IPS DF 4.7 (cell line): ENCODE measurements around the gene OAS1.

ENCODE experiments used
- DNase-seq: peaks from one replicate; pipeline ENCODE4 v3.0.0-alpha.2; 2013; ENCODE audit warnings: low spot score; ENCODE audit errors: extremely low read depth

OAS1 gene

DNA sequence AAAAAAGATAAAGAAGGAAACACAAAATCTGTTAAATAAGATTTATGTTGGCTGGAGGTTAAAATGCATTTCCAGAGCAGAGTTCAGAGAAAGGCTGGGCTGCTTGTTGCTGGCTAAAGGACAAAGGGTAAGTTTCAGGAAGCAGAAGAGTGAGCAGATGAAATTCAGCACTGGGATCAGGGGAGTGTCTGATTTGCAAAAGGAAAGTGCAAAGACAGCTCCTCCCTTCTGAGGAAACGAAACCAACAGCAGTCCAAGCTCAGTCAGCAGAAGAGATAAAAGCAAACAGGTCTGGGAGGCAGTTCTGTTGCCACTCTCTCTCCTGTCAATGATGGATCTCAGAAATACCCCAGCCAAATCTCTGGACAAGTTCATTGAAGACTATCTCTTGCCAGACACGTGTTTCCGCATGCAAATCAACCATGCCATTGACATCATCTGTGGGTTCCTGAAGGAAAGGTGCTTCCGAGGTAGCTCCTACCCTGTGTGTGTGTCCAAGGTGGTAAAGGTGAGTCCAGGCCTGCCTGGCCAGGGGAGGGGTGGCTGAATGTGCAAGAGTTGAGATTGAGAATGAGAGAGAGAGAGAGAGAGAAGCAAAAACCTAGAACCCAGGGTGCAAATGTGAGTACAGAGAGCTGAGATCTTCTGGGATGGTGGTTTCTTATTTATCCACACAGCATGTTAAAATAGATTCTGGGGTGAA lies at the start of gene OAS1:
Gene OAS1 (plus strand): TSS at position 251 of the 703 bp plus-strand sequence. CDS start 78 bp downstream, at position 329.
- DNase-seq = no peak

- no peak for DNase-seq
These were observed 47.5 kb upstream of the OAS1 start for GRCh38 chr12:112859291-112859690.

- DNase-seq = no peak
These were observed 46.6 kb upstream of the OAS1 start for GRCh38 chr12:112860181-112860580.

DNA sequence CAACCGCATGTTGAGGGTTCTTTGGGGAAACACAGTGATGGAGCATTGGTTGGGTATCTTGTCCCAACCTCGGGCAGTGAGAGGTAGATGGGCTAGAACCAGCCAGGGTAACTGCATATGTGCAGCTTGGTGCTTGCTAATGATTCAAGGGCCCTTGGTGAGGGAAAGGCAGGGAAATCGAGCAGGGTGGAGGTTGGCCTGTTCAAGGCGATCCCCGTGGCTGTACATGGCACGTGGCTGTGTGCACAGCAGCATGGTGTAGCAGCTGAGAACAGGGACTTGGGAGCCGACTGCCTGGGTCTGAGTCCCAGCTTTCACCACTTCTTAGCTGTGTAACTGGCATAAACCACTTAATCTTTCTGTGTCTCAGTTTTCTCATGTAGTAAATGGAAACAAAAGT lies 45.5 kb upstream of the OAS1 start:
- DNase-seq = no peak

DNA sequence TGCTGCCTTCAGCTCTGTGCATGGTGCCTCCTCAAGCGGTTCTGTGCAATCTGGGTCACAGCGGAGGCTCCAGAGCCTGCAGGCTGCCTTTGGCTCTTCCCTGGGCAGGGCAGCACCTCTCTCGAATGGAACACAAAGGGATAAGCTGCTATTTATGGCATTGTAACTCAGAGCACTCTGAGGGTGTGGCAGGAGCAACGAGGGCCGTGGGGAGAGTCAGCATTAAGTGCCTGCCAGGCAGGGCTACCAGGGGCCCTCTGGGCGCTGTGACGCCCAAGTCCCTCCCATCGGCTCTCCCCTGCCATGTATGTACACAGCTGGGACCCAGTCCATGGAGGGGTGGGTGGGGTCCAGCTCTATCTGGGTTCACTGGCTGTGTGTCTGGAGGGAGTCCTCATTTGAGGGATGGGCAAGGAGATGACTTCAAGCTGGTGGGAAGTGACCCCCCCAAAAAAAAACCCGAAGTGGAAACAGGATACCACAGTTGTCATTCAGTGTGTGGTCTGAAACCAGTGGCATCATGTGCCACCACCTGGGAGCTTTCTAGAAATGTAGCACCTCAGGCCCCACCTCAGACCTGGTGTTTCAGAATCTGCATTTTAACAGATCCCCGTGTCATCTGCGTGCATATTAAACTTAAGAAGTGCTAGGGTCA lies 44.0 kb upstream of the OAS1 start:
- DNase-seq = no peak

GRCh38 chr12:112868459-112869041 lies 38.2 kb upstream of the OAS1 start:
- peak; percentile 49 for DNase-seq

GRCh38 chr12:112869091-112869490 lies 37.7 kb upstream of the OAS1 start:
- no peak for DNase-seq

DNA sequence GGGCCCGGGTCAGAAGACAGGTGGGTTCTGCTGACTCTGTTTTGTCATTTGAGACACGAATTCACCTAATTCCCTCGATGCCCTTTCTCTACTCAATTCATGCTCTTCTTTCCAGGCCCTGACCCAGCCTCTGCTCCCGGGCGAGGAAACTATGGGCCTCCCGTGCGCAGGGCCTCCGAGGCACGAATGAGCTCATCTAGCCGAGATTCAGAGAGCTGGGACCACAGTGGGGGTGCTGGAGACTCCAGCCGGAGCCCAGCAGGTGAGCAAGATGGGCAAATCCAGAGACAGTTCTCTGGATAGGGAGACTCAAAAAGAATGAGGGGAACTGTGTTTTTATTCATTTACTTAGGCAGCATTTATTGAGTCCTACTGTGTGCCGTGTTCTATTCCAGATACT lies 37.0 kb upstream of the OAS1 start:
- DNase-seq = no peak

DNA sequence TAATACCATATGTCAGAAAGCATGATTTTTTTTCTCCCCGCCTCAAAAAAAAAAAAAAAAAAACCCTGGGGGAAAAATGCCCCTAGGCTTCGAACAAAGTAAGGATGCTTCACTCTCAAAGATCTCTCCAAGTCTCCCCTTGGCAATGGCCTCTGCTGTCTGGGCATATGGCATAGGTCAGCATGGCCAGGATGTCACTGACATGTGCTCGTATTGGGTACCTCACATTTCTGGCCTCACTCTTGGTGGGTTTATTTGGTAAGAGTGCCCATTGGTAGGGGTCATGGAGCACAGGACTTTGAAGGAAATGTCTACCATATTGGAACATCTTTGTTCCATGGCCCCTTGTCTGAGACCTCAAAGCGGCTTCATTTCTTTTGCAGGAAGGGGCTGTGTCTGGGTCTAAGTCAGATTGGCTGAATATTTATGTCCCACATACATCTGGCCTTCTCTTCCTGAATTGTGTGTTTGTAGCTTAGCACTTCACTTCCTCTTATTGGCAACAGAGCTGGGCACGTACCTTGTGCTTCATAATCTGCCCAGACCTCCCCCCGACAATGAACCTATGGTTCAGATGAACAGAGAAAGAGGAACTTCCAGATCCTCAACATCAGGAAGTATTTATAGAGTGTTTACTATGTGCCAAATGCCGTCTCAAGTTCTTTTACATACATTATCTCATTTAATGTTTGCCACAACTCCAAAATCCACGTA lies 36.3 kb upstream of the OAS1 start:
- DNase-seq = no peak

DNA sequence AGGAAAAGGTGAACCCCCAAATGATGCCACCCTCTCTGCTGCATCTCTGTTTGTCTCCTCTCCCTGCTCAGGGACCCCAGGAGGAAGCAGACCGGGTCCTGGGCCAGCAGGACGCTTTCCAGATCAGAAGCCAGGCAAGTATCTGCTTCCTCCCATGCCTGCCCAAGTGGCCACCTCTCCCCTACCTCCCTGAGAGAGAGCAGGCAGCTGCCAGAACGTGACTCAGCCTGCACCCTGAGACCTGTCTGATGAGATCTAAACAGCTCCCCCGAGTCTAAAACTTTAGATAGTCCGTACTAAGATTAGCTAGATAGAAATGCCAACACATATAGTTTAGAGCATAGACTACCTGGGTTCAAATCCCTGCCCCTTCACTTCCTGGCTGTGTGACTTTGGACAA lies 31.2 kb upstream of the OAS1 start:
- no peak for DNase-seq

- no peak for DNase-seq
These were observed 30.3 kb upstream of the OAS1 start for GRCh38 chr12:112876506-112876905.

- no peak for DNase-seq
These were observed 29.8 kb upstream of the OAS1 start for GRCh38 chr12:112877006-112877405.

DNA sequence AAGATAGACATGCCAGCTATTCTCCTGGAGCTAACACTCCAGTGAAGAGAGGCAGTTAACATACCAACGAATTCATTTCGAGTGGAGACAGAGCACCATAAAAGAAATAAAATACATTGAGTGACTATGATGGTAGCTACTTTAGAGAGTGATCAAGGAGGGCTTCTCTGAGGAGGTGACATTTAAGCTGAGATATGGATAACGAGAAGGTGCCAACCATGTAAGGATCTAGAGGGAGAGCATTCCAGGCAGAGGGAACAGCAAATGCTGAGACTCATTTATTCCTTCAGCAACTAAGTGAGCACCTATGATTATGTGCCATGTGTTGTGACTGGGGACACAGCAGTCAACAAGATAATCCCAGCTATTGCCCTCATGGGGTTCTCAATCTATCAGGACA lies 28.3 kb upstream of the OAS1 start:
- no peak for DNase-seq

GRCh38 chr12:112879191-112879705 lies 27.5 kb upstream of the OAS1 start:
- no peak for DNase-seq

- DNase-seq = no peak
These were observed 25.2 kb upstream of the OAS1 start for GRCh38 chr12:112881602-112882001.

DNA sequence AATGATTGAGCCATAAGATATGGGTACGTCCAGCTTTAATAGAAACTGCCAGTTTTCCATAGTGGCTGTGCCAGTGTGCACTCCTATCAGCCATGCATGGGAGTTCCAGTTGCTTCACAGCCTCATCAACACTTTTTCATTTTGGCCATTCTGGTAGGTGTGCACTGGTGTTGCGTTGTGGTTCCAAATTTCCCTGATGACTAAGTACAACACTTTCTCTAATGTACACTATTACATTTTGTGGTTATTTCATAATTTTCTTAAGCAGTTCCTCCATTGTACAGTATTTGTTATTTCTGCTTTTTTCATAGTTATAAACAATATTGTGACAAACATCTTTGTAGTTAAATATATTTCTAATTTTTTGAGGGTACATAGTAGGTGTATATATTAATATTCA lies 21.5 kb upstream of the OAS1 start:
- DNase-seq = no peak

- DNase-seq = no peak
These were observed 19.2 kb upstream of the OAS1 start for GRCh38 chr12:112887550-112887949.

GRCh38 chr12:112891093-112892024 lies 15.4 kb upstream of the OAS1 start:
- no peak for DNase-seq

GRCh38 chr12:112892856-112893255 lies 13.9 kb upstream of the OAS1 start:
- DNase-seq = no peak

DNA sequence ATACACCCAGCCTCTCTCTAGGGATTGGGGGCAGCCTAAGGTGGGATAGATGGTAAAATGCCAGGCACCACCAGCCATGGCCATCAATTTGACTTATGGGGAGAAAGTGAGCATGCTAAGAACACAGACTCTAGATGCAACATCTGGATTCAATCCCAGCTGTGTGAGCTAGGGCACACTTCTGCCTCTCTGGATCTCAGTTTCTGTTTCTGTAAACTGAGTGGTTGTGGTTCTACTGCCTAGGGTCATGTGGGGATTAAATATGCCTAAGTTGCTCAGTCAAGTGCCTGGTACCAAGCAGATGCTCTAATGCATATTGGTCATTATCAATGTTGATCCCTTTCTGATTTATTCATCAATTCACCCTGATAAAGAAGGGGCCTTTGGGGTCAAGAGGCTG lies 12.6 kb upstream of the OAS1 start:
- DNase-seq = no peak

DNA sequence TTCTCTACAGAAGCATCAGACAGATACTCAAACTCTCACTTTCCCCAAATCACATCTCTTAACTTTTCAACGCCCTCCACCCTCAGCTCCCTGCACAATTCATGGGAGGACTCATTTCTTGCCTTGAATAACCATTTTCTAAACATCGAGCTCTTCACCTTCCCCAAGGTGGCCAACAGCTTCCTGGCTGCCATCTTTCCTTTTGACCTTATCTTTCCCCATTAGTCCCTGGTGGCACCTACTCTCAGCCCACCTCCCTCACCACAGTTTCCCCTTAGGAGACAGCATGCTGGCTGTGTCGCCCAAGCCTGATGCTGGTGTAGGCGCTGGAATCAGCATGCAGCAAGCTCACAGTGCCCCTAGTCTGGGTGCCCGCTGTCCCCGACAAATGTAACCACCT lies 8.4 kb upstream of the OAS1 start:
- DNase-seq = no peak
